H1 (cell line): ENCODE results near the gene PIK3R3. TPM values are rescaled to one million over a fixed set of nuclear protein-coding genes. Genes with fewer than 3 reads are reported as not detected.

Experiments used
- CTCF ChIA-PET: fragments of 300-600 bp; sonication (Branson Sonifier 250); formaldehyde crosslinking; loops from one replicate; lab custom pipeline; 2021; ENCODE audit not compliant: partially characterized antibody; lab: Charles Lee
- POLR2A ChIA-PET: fragments of 300-600 bp; sonication (Branson Sonifier 250); formaldehyde crosslinking; loops from one replicate; lab custom pipeline; 2021; ENCODE audit warnings: inconsistent platforms; ENCODE audit not compliant: partially characterized antibody; lab: Charles Lee
- DNase-seq, 2 experiments: peaks; one replicate each; pipeline versions ENCODE4 v3.0.0 to v3.0.0-alpha.2; 2010 to 2022; ENCODE audit warnings: low spot score in 2 of 2, low read depth in 1 of 2, mixed read lengths in 1 of 2
- FAIRE-seq: peaks from 2 replicates; lab custom pipeline; 2011; peaks lifted over from hg19 to GRCh38; lab: Jason Lieb, UNC
- H2AFZ ChIP-seq: 2 replicates; pipeline ENCODE4 v1.8.1; 2012; ENCODE audit warnings: low read length, inconsistent platforms
- H2AK5ac ChIP-seq: 2 replicates; pipeline ENCODE4 v1.6.1; 2013; ENCODE audit warnings: low read depth, low read length
- H2BK120ac ChIP-seq: replicated peaks from 2 replicates; pipeline ENCODE3; 2013; ENCODE audit warnings: low read depth, low read length, inconsistent platforms
- H2BK12ac ChIP-seq: 2 replicates; pipeline ENCODE4 v1.6.1; 2013; ENCODE audit warnings: low read depth, low read length
- H2BK15ac ChIP-seq: 2 replicates; pipeline ENCODE4 v1.6.1; 2013; ENCODE audit warnings: low read length
- H2BK20ac ChIP-seq: 2 replicates; pipeline ENCODE4 v1.6.1; 2013; ENCODE audit warnings: low read length
- H2BK5ac ChIP-seq: 2 replicates; pipeline ENCODE4 v1.6.1; 2013; ENCODE audit warnings: low read depth, low read length
- H3K14ac ChIP-seq: 2 replicates; pipeline ENCODE4 v1.6.1; 2013; ENCODE audit warnings: inconsistent platforms; ENCODE audit not compliant: insufficient read length
- H3K18ac ChIP-seq: 2 replicates; pipeline ENCODE4 v1.6.1; 2013; ENCODE audit warnings: low read length; ENCODE audit errors: extremely low read depth
- H3K23ac ChIP-seq: 2 replicates; pipeline ENCODE4 v1.6.1; 2013; ENCODE audit warnings: inconsistent platforms; ENCODE audit not compliant: insufficient read length
- H3K23me2 ChIP-seq: 2 replicates; pipeline ENCODE4 v1.6.1; 2013; ENCODE audit warnings: low read depth, low read length
- H3K27ac ChIP-seq: 2 replicates; pipeline ENCODE4 v1.6.1; 2011; ENCODE audit warnings: low read depth, low read length, inconsistent platforms
- H3K27me3 ChIP-seq, 4 experiments: replicated peaks in 1 of 4; 1 replicate in 1 of 4; 2 replicates in 3 of 4; pipeline versions ENCODE4 v1.6.1 to v1.8.1; 2011 to 2013; ENCODE audit warnings: low read length in 3 of 4, mild to moderate bottlenecking in 3 of 4, inconsistent platforms in 2 of 4, mixed read lengths in 2 of 4, moderate library complexity in 1 of 4; ENCODE audit not compliant: control insufficient read depth in 3 of 4, insufficient read depth in 3 of 4; ENCODE audit errors: extremely low read depth in 1 of 4
- H3K36me3 ChIP-seq, 4 experiments: 2 replicates each; pipeline versions ENCODE4 v1.6.1 to v1.8.1; 2011 to 2013; ENCODE audit warnings: mild to moderate bottlenecking in 4 of 4, low read length in 3 of 4, moderate library complexity in 2 of 4, control low read depth in 1 of 4, inconsistent platforms in 1 of 4; ENCODE audit not compliant: insufficient read depth in 4 of 4, control insufficient read depth in 2 of 4
- H3K4ac ChIP-seq: replicated peaks from 2 replicates; pipeline ENCODE3; 2013; ENCODE audit warnings: low read length, low read depth, mixed read lengths, inconsistent platforms; ENCODE audit not compliant: insufficient read length
- H3K4me1 ChIP-seq, 4 experiments: replicated peaks in 1 of 4; 1 replicate in 1 of 4; 2 replicates in 3 of 4; pipeline versions ENCODE4 v1.6.1 to v1.8.1; 2011 to 2013; ENCODE audit warnings: low read length in 3 of 4, inconsistent platforms in 2 of 4, mixed read lengths in 1 of 4; ENCODE audit not compliant: insufficient read depth in 4 of 4, control insufficient read depth in 3 of 4
- H3K4me2 ChIP-seq, 2 experiments: 2 replicates each; pipeline versions ENCODE4 v1.6.1 to v1.8.1; 2011 to 2013; ENCODE audit warnings: low read depth in 2 of 2, low read length in 2 of 2, control low read depth in 1 of 2, inconsistent platforms in 1 of 2, mild to moderate bottlenecking in 1 of 2; ENCODE audit not compliant: insufficient read depth in 1 of 2
- H3K4me3 ChIP-seq, 4 experiments: fragments of 200-600, 300-600 bp in 1 of 4; sonication (generic), shearing (Covaris generic), sonication (Bioruptor Twin) in 1 of 4; 2 replicates each; pipeline versions ENCODE4 v1.5.1 to v1.8.1; 2011 to 2016; ENCODE audit warnings: low read length in 4 of 4, low read depth in 3 of 4, control low read depth in 2 of 4, inconsistent platforms in 2 of 4, mild to moderate bottlenecking in 2 of 4, mixed read lengths in 1 of 4, moderate library complexity in 1 of 4; ENCODE audit not compliant: insufficient read depth in 2 of 4; ENCODE audit errors: extremely low read depth in 1 of 4
- H3K56ac ChIP-seq: replicated peaks from 2 replicates; pipeline ENCODE3; 2013; ENCODE audit warnings: low read depth, mild to moderate bottlenecking, mixed read lengths, low read length, inconsistent platforms; ENCODE audit not compliant: insufficient read length
- H3K79me1 ChIP-seq: 2 replicates; pipeline ENCODE4 v1.6.1; 2013; ENCODE audit warnings: low read depth, low read length, control low read depth
- H3K79me2 ChIP-seq, 2 experiments: 2 replicates each; pipeline versions ENCODE4 v1.6.1 to v1.8.1; 2012 to 2013; ENCODE audit warnings: low read length in 2 of 2, mild to moderate bottlenecking in 2 of 2, inconsistent platforms in 1 of 2; ENCODE audit not compliant: insufficient read depth in 2 of 2, control insufficient read depth in 1 of 2
- H3K9ac ChIP-seq, 4 experiments: replicated peaks in 1 of 4; 1 replicate in 1 of 4; 2 replicates in 3 of 4; pipeline versions ENCODE4 v1.6.1 to v1.8.1; 2011 to 2013; ENCODE audit warnings: low read depth in 3 of 4, low read length in 3 of 4, control low read depth in 2 of 4, mild to moderate bottlenecking in 2 of 4, moderate library complexity in 2 of 4, inconsistent platforms in 1 of 4; ENCODE audit errors: extremely low read depth in 1 of 4
- H3K9me3 ChIP-seq, 2 experiments: 2 replicates each; pipeline versions ENCODE4 v1.6.1 to v1.8.1; 2012 to 2013; ENCODE audit warnings: mild to moderate bottlenecking in 2 of 2, moderate library complexity in 2 of 2, control low read depth in 1 of 2, inconsistent platforms in 1 of 2, low read depth in 1 of 2, low read length in 1 of 2, mixed read lengths in 1 of 2; ENCODE audit not compliant: insufficient read depth in 2 of 2
- H4K20me1 ChIP-seq, 2 experiments: replicated peaks in 1 of 2; 2 replicates each; pipeline versions ENCODE3 to v1.8.1; 2011 to 2013; ENCODE audit warnings: inconsistent platforms in 2 of 2, low read length in 2 of 2, mild to moderate bottlenecking in 1 of 2; ENCODE audit not compliant: insufficient read depth in 2 of 2, control insufficient read depth in 1 of 2
- H4K5ac ChIP-seq: 2 replicates; pipeline ENCODE4 v1.6.1; 2013; ENCODE audit warnings: low read length, low read depth, mixed read lengths, inconsistent platforms; ENCODE audit not compliant: insufficient read length
- H4K8ac ChIP-seq: 2 replicates; pipeline ENCODE4 v1.8.0; 2013; ENCODE audit warnings: mild to moderate bottlenecking, moderate library complexity, low read length, inconsistent platforms; ENCODE audit not compliant: insufficient read depth; ENCODE audit errors: extremely low read depth
- H4K91ac ChIP-seq: replicated peaks from 2 replicates; pipeline ENCODE3; 2013; ENCODE audit warnings: low read length, mixed read lengths, inconsistent platforms; ENCODE audit not compliant: insufficient read length
- BACH1 ChIP-seq: IDR thresholded peaks from 2 replicates; pipeline ENCODE4 v1.6.1; 2012; ENCODE audit warnings: low read length, improper control_type of control experiment
- E2F6 ChIP-seq: IDR thresholded peaks from 2 replicates; pipeline ENCODE4 v1.6.1; 2012; ENCODE audit warnings: inconsistent platforms
- HDAC6 ChIP-seq: IDR thresholded peaks from one replicate; pipeline ENCODE4 v1.7.1; 2012; ENCODE audit warnings: low read depth, mild to moderate bottlenecking, inconsistent platforms, low read length, moderate library complexity
- KDM5A ChIP-seq: fragments of 200-600 bp; IDR thresholded peaks from 2 replicates; pipeline ENCODE4 v1.7.1; 2012; ENCODE audit warnings: mild to moderate bottlenecking, low read length, inconsistent platforms, mixed read lengths
- MAFK ChIP-seq: IDR thresholded peaks from 2 replicates; pipeline ENCODE4 v1.6.1; 2012; ENCODE audit warnings: low read depth, mild to moderate bottlenecking, improper control_type of control experiment, low read length
- MAX ChIP-seq: IDR thresholded peaks from 2 replicates; pipeline ENCODE4 v1.6.1; 2012; ENCODE audit warnings: inconsistent platforms
- NRF1 ChIP-seq: IDR thresholded peaks from 2 replicates; pipeline ENCODE4 v1.6.1; 2011; ENCODE audit warnings: mild to moderate bottlenecking, low read depth, low read length, improper control_type of control experiment
- POLR2A ChIP-seq, 2 experiments: IDR thresholded peaks; 1 replicate in 1 of 2; 2 replicates in 1 of 2; pipeline ENCODE4 v1.6.1; 2011; ENCODE audit warnings: low read depth in 2 of 2, low read length in 2 of 2, mild to moderate bottlenecking in 2 of 2; ENCODE audit errors: control extremely low read depth in 1 of 2
- POU5F1 ChIP-seq: IDR thresholded peaks from 2 replicates; pipeline ENCODE4 v1.6.1; 2011; ENCODE audit warnings: low read depth, mild to moderate bottlenecking, low read length, moderate library complexity
- RXRA ChIP-seq: IDR thresholded peaks from 2 replicates; pipeline ENCODE4 v1.6.1; 2011; ENCODE audit warnings: low read depth, mild to moderate bottlenecking, low read length, moderate library complexity; ENCODE audit not compliant: insufficient read depth
- SP1 ChIP-seq: IDR thresholded peaks from 2 replicates; pipeline ENCODE4 v1.6.1; 2011; ENCODE audit warnings: low read depth, low read length
- SP4 ChIP-seq: IDR thresholded peaks from 2 replicates; pipeline ENCODE4 v1.6.1; 2012; ENCODE audit warnings: low read length, inconsistent platforms
- TAF1 ChIP-seq: IDR thresholded peaks from 2 replicates; pipeline ENCODE4 v1.6.1; 2011; ENCODE audit warnings: mild to moderate bottlenecking, low read depth, low read length
- WGBS, 2 experiments: shearing (Covaris generic) in 1 of 2; methylation state at CpG; one replicate each; pipeline versions ENCODE4 v1.1.6 to v1.1.7; 2013 to 2015; ENCODE audit warnings: low lambda C conversion rate in 2 of 2, mixed read lengths in 2 of 2, inconsistent platforms in 1 of 2, low coverage in 1 of 2, missing lambda C conversion rate in 1 of 2; ENCODE audit not compliant: insufficient replicate concordance in 2 of 2, insufficient coverage in 1 of 2, insufficient read length in 1 of 2; ENCODE audit errors: extremely low coverage in 1 of 2, missing lambda C conversion rate in 1 of 2; 5-methylcytosine and 5-hydroxymethylcytosine counted together
- polyA plus RNA-seq, 7 experiments: library from polyadenylated mRNA; depleted of rRNA in 3 of 7; stranded (reverse) in 5 of 7; unstranded in 2 of 7; fragments of >200 nt in 5 of 7; fragments of 200-250 nt in 2 of 7; gene quantifications; 1 replicate in 5 of 7; 2 replicates in 1 of 7; 4 replicates in 1 of 7; pipeline versions ENCODE4 v1.2.1 to v1.2.3, GENCODE V29; 2011 to 2013; ENCODE audit warnings: missing spikeins in 2 of 7, mixed read lengths in 2 of 7
- total RNA-seq: library from RNA; stranded (reverse); fragmentation: NEBNext Ultra II Directional; extraction: Animal tissue kit (Norgen Biotek cat#: 25700); gene quantifications from 2 replicates; pipeline ENCODE4 v1.2.1, GENCODE V29; 2021

PIK3R3 gene
- total and polyA plus RNA-seq, 2 of the 8 experiments (the other 6 are each of a cell fraction or from before 2014, with no cell fraction given) = 5.3 to 13.6 TPM

GRCh38 chr1:46133181-46133658, 791 bp upstream of the PIK3R3 start:
- peak overlapping the region; percentile 93 for H3K18ac ChIP-seq
- ChIA-PET CTCF (interaction anchor here (1.2 to 1.6 kb wide), 2 partner anchors 91 to 112 kb away, joined by 3 to 4 read pairs; no protein-coding TSS in a partner anchor), POLR2A (interaction anchor here (1.0 to 2.2 kb wide), 2 partner anchors 20 to 48 kb away, joined by 5 to 6 read pairs; no protein-coding TSS in a partner anchor)
- H3K79me1 ChIP-seq = no peaks in the 10 kb centered on the region
- H3K4me3 ChIP-seq = peak overlapping the region; percentile 40 to 89 (median 70)
- H3K4me2 ChIP-seq = peak overlapping the region; percentile 89 to 93
- no peak overlapping the region for H2BK120ac ChIP-seq
- no peak overlapping the region for H3K23ac ChIP-seq
- H2BK20ac ChIP-seq = no peak overlapping the region
- no peak overlapping the region for H3K4ac ChIP-seq
- peak overlapping the region; percentile 71; the same call in 1 of the 2 replicates for H4K8ac ChIP-seq
- peaks cover 10% of the 10 kb centered on the region for H3K23me2 ChIP-seq
- peak overlapping the region; percentile 78; the same call in 1 of the 2 replicates for H2BK15ac ChIP-seq
- no peak for DNase-seq
- H3K79me2 ChIP-seq = peaks cover 0 to 25% of the 10 kb centered on the region in 2 experiments; a peak in 2 of 4 replicates
- H3K56ac ChIP-seq = no peak overlapping the region
- peaks cover 0 to 3% of the 10 kb centered on the region in 2 experiments for H4K20me1 ChIP-seq
- H2BK12ac ChIP-seq = no peak overlapping the region; the same call in 1 of the 2 replicates
- H2AFZ ChIP-seq = peak overlapping the region; percentile 78; the same call in 1 of the 2 replicates
- 2% methylated on average over 21 of the region's 22 CpGs; no CpG with 5 or more reads in 1 of the 2 experiments for WGBS, 2 experiments
- peak overlapping the region in 3 of 4 experiments; percentile 28 to 99 (median 81); a peak in 6 of 7 replicates for H3K9ac ChIP-seq
- no peak overlapping the region for H2AK5ac ChIP-seq
- peak overlapping the region; percentile 31 for H4K5ac ChIP-seq
- no peaks in the 10 kb centered on the region for H3K27me3 ChIP-seq
- H3K36me3 ChIP-seq = no peaks in the 10 kb centered on the region
- no peak overlapping the region for H4K91ac ChIP-seq
- H3K4me1 ChIP-seq = peaks cover 0 to 8% (median 5%) of the 10 kb centered on the region in 4 experiments; a peak in 5 of 7 replicates
- no peak overlapping the region for H3K14ac ChIP-seq
- FAIRE-seq = no peak
- no peaks in the 10 kb centered on the region for H3K9me3 ChIP-seq
- peak overlapping the region; percentile 81; the same call in 1 of the 2 replicates for H2BK5ac ChIP-seq
- peak overlapping the region; percentile 78 for H3K27ac ChIP-seq
- TF ChIP-seq SP4 (no peak), MAX (no peak; the same call in 1 of the 2 replicates), RXRA (no peak), KDM5A (no peak), NRF1 (no peak), POU5F1 (no peak), BACH1 (no peak), TAF1 (no peak), POLR2A (IDR thresholded peaks at IDR 0.05; ENCODE audit: control extremely low read depth in 1 of 2, low read depth in 2 of 2, low read length in 2 of 2) (peak in 1 of 2 experiments; percentile 42; a peak in 1 of 3 replicates), MAFK (no peak), HDAC6 (no peak), SP1 (no peak; the same call in 1 of the 2 replicates), E2F6 (no peak)
